ENCODE results near the gene ATP6V1A. TPM values are rescaled to one million over a fixed set of nuclear protein-coding genes. Genes with fewer than 3 reads are reported as not detected.

The ATP6V1A gene
- polyA plus RNA-seq, 1 of the 3 experiments (the other 2 are of a cell fraction) = 12.1 TPM

- Histone ChIP-seq H3K9ac (no peak overlapping the region), H3K27ac (ENCODE audit: low read depth in 2 of 2, low read length in 1 of 2) (no peak overlapping the region), H3K4me3 (ENCODE audit: low read depth in 2 of 2, low read length in 1 of 2) (peak overlapping the region in 1 of 2 experiments; percentile 8; a peak in 1 of 4 replicates), H3K79me2 (ENCODE audit: insufficient read depth) (peaks cover 89% of the 10 kb centered on the region), H3K36me3 (replicated peaks in 1 of 2; ENCODE audit: control insufficient read depth in 1 of 2, insufficient read depth in 2 of 2, low read length in 1 of 2) (peaks cover 0 to 4% of the 10 kb centered on the region in 2 experiments), H2AFZ (ENCODE audit: low read depth) (no peak overlapping the region), H3K4me2 (peak overlapping the region; percentile 87), H3K27me3 (ENCODE audit: insufficient read depth) (no peaks in the 10 kb centered on the region), H3K9me3 (no peaks in the 10 kb centered on the region), H3K4me1 (ENCODE audit: control insufficient read depth in 1 of 2, insufficient read depth in 2 of 2, low read depth in 1 of 2, low read length in 1 of 2) (peaks cover 6 to 16% of the 10 kb centered on the region in 2 experiments; a peak in 3 of 4 replicates), H4K20me1 (ENCODE audit: insufficient read depth) (peaks cover 65% of the 10 kb centered on the region), H3F3A (replicated peaks; ENCODE audit: insufficient read depth) (peaks cover 20% of the 10 kb centered on the region), H3K9me2 (no peaks in the 10 kb centered on the region)
- 87% methylated on average over 7 of the region's 7 CpGs for WGBS (ENCODE audit: low lambda C conversion rate)
- DNase-seq = no peak
- POLR2A ChIA-PET = no interaction called here
- TF ChIP-seq GABPA (IDR thresholded peaks at IDR 0.05; ENCODE audit: low read depth) (no peak), RXRA (IDR thresholded peaks at IDR 0.05; ENCODE audit: borderline replicate concordance, low read depth) (no peak), NFIC (IDR thresholded peaks at IDR 0.05; ENCODE audit: borderline replicate concordance) (no peak), FOXJ3 (CRISPR knock-in tag; IDR thresholded peaks at IDR 0.05) (no peak)
- CTCF ChIA-PET = interaction anchor here (0.8 kb wide), 1 partner anchor 753 kb away, joined by 3 read pairs; the partner anchor contains the start of gene GTPBP8
Observed at GRCh38 chr3:113743006-113743630, 3.7 kb upstream of the ATP6V1A start.

- TF ChIP-seq RAD21 (IDR thresholded peaks at IDR 0.05; ENCODE audit: low read length) (peak; percentile 70), IRF3 (IDR thresholded peaks at IDR 0.05; ENCODE audit: low read depth, low read length) (no peak), SMC3 (IDR thresholded peaks at IDR 0.05; ENCODE audit: low read depth, low read length) (peak; percentile 42; the same call in 1 of the 2 replicates), RCOR1 (IDR thresholded peaks at IDR 0.05; ENCODE audit: low read length) (0 out of 2 replicates have a peak, but pooled peaks have one; percentile 34), SIN3A (IDR thresholded peaks at IDR 0.05; ENCODE audit: borderline replicate concordance, low read depth, low read length) (peak; percentile 26; the same call in 1 of the 2 replicates), GABPA (IDR thresholded peaks at IDR 0.05; ENCODE audit: low read depth) (no peak), MXI1 (IDR thresholded peaks at IDR 0.05; ENCODE audit: low read depth, low read length) (peak; percentile 47), POLR2AphosphoS5 (IDR thresholded peaks at IDR 0.05; ENCODE audit: low read depth, low read length) (no peak), CHD2 (IDR thresholded peaks at IDR 0.05; ENCODE audit: low read length, partially characterized antibody) (peak; percentile 57), CTCF (IDR thresholded peaks at IDR 0.05) (peak; percentile 69), USF1 (IDR thresholded peaks at IDR 0.05; ENCODE audit: borderline replicate concordance, low read depth) (no peak), NRF1 (IDR thresholded peaks at IDR 0.05; ENCODE audit: low read depth, low read length) (no peak), GATA2 (CRISPR knock-in tag; IDR thresholded peaks at IDR 0.05) (no peak), YY1 (IDR thresholded peaks at IDR 0.05; ENCODE audit: low read depth) (no peak), TEAD4 (IDR thresholded peaks at IDR 0.05; ENCODE audit: borderline replicate concordance, insufficient read depth) (no peak), PBX3 (IDR thresholded peaks at IDR 0.05) (no peak), MAX (IDR thresholded peaks at IDR 0.05; ENCODE audit: low read depth) (peak; percentile 44; the same call in 1 of the 2 replicates)
- Histone ChIP-seq H3K79me2 (ENCODE audit: insufficient read depth) (peaks cover 87% of the 10 kb centered on the region), H3K9ac (peak overlapping the region; percentile 97), H3K4me1 (ENCODE audit: control insufficient read depth in 1 of 2, insufficient read depth in 2 of 2, low read depth in 1 of 2, low read length in 1 of 2) (peaks cover 6 to 16% of the 10 kb centered on the region in 2 experiments; a peak in 3 of 4 replicates), H3K4me3 (ENCODE audit: low read depth in 2 of 2, low read length in 1 of 2) (peak overlapping the region; percentile 94 to 99), H3K36me3 (replicated peaks in 1 of 2; ENCODE audit: control insufficient read depth in 1 of 2, insufficient read depth in 2 of 2, low read length in 1 of 2) (peaks cover 0 to 4% of the 10 kb centered on the region in 2 experiments), H3K27ac (ENCODE audit: low read depth in 2 of 2, low read length in 1 of 2) (peak overlapping the region; percentile 100), H2AFZ (ENCODE audit: low read depth) (0 out of 2 replicates have a peak overlapping the region, but pooled peaks have one; percentile 73), H3K27me3 (ENCODE audit: insufficient read depth) (no peaks in the 10 kb centered on the region), H3K9me3 (no peaks in the 10 kb centered on the region), H4K20me1 (ENCODE audit: insufficient read depth) (peaks cover 46% of the 10 kb centered on the region), H3K4me2 (peak overlapping the region; percentile 87), H3F3A (replicated peaks; ENCODE audit: insufficient read depth) (peaks cover 12% of the 10 kb centered on the region), H3K9me2 (no peaks in the 10 kb centered on the region)
- WGBS (ENCODE audit: low lambda C conversion rate) = 2% methylated on average over 34 of the region's 35 CpGs
- CTCF ChIA-PET = interaction anchor here (0.6 to 2.4 kb wide), 36 partner anchors 9 to 590 kb away, joined by 3 to 42 read pairs (median 4); no protein-coding TSS in a partner anchor
- DNase-seq = peak; percentile 80
- POLR2A ChIA-PET = no interaction called here
Observed at GRCh38 chr3:113744941-113745755, 1.7 kb upstream of the ATP6V1A start.
